GM18858 (cell line): ENCODE measurements around the gene C19orf85.

Experiments used
- ATAC-seq: cut with Tn5 transposase; IDR thresholded peaks from one replicate; pipeline ENCODE4 v1.9.1; 2021; ENCODE audit not compliant: unreplicated experiment

The C19orf85 gene

GRCh38 chr19:55489711-55490477 lies 25.3 kb upstream of the C19orf85 start:
- ATAC-seq, result no peak

GRCh38 chr19:55488986-55489710 lies 24.6 kb upstream of the C19orf85 start:
- ATAC-seq, result no peak

- ATAC-seq, result no peak
Observed at GRCh38 chr19:55487924-55488687, 23.6 kb upstream of the C19orf85 start, which contains the start of gene SSC5D. TSS of gene SSC5D (plus strand) at chr19:55488436. CDS start at chr19:55488590, 154 bp downstream.

- no peak for ATAC-seq
Observed at GRCh38 chr19:55486971-55487923, 22.7 kb upstream of the C19orf85 start.

- no peak for ATAC-seq
Observed at GRCh38 chr19:55486043-55486970, 21.8 kb upstream of the C19orf85 start.

- ATAC-seq, result no peak
Observed at GRCh38 chr19:55485439-55486011, 21.0 kb upstream of the C19orf85 start.

GRCh38 chr19:55484593-55485438 lies 20.3 kb upstream of the C19orf85 start, which contains the start of gene NAT14:
TSS of gene NAT14 (plus strand) at chr19:55485188. CDS start at chr19:55485709, 521 bp downstream.
- ATAC-seq, result no peak

GRCh38 chr19:55483706-55484592 lies 19.4 kb upstream of the C19orf85 start:
- ATAC-seq, result no peak

GRCh38 chr19:55482967-55483705 lies 18.6 kb upstream of the C19orf85 start:
- no peak for ATAC-seq

GRCh38 chr19:55482156-55482961 lies 17.8 kb upstream of the C19orf85 start:
- no peak for ATAC-seq

- no peak for ATAC-seq
Observed at GRCh38 chr19:55481794-55482155, 17.2 kb upstream of the C19orf85 start.

GRCh38 chr19:55481148-55481793 lies 16.7 kb upstream of the C19orf85 start:
- no peak for ATAC-seq

- no peak for ATAC-seq
Observed at GRCh38 chr19:55479451-55480230, 15.1 kb upstream of the C19orf85 start.

GRCh38 chr19:55479045-55479444 lies 14.5 kb upstream of the C19orf85 start:
- ATAC-seq, result no peak
